CD4-positive, alpha-beta T cell treated with Interferon gamma for 1 hour (primary cell): ENCODE results near the gene NOL6.
"Not testable (repeated sequence)": the region's sequence is repeated elsewhere in the genome, so short reads cannot be mapped to it uniquely, and the experiment has no call there.

Source experiments
- DNase-seq: peaks from one replicate; pipeline ENCODE4 v3.0.0-alpha.2; 2020

Gene NOL6, protein sequence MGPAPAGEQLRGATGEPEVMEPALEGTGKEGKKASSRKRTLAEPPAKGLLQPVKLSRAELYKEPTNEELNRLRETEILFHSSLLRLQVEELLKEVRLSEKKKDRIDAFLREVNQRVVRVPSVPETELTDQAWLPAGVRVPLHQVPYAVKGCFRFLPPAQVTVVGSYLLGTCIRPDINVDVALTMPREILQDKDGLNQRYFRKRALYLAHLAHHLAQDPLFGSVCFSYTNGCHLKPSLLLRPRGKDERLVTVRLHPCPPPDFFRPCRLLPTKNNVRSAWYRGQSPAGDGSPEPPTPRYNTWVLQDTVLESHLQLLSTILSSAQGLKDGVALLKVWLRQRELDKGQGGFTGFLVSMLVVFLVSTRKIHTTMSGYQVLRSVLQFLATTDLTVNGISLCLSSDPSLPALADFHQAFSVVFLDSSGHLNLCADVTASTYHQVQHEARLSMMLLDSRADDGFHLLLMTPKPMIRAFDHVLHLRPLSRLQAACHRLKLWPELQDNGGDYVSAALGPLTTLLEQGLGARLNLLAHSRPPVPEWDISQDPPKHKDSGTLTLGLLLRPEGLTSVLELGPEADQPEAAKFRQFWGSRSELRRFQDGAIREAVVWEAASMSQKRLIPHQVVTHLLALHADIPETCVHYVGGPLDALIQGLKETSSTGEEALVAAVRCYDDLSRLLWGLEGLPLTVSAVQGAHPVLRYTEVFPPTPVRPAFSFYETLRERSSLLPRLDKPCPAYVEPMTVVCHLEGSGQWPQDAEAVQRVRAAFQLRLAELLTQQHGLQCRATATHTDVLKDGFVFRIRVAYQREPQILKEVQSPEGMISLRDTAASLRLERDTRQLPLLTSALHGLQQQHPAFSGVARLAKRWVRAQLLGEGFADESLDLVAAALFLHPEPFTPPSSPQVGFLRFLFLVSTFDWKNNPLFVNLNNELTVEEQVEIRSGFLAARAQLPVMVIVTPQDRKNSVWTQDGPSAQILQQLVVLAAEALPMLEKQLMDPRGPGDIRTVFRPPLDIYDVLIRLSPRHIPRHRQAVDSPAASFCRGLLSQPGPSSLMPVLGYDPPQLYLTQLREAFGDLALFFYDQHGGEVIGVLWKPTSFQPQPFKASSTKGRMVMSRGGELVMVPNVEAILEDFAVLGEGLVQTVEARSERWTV

DNA sequence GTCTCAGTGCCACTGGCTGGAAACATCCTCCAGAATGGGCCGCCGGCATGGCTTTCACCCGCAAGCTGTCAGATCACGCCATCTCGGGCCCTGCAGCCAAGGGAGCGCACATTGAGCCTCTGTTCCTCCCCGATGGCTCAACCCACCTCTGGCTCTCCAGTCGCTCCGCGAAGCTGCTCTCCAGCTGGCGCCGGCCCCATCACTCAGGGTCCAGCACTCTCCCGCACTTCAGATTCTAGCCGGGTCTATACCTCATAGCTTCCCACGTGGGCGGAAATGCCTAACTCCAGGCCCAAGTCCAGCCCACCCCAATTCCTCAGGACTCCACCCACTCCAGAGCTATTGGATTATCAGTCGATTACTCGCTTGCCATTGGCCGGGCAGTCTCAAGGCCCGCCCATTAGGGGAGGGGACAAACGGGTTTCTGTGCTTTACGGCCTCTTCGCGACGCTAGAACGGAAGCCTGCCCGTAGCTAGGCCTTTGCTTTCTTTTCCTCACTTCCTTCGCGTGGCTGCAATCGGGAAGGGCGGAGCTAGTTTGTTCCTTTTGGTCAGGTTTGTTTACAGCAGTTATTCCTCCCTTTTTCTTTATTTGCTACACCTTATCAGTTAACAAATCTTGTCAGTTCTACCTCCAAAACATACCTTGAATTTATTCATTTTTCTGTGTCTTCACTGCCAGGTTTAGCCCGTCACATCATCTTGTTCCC, at the start of gene NOL6:
TSS of gene NOL6 (minus strand) at position 282 of the 710 bp plus-strand sequence. CDS start at position 200, 82 bp downstream.
- peak; percentile 97 for DNase-seq

DNA sequence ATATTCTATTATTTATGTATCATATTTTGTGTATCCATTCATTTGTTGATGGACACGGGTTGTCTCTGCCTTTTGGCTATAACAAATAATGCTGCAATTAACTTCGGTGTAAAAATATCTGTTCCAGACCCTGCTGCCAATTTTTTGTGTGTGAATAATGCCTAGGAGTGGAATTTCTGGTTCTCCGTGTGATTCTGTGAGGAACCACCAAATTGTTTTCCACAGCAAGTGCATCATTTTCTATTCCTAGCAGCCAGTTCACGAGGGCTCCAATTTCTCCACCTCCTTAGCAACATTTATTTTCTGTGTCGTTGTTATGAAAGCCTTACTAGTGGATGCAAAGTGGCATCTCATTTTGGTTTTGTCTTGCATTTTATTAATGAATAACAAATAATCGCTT, 48.1 kb upstream of the NOL6 start:
- DNase-seq = not testable (repeated sequence)

DNA sequence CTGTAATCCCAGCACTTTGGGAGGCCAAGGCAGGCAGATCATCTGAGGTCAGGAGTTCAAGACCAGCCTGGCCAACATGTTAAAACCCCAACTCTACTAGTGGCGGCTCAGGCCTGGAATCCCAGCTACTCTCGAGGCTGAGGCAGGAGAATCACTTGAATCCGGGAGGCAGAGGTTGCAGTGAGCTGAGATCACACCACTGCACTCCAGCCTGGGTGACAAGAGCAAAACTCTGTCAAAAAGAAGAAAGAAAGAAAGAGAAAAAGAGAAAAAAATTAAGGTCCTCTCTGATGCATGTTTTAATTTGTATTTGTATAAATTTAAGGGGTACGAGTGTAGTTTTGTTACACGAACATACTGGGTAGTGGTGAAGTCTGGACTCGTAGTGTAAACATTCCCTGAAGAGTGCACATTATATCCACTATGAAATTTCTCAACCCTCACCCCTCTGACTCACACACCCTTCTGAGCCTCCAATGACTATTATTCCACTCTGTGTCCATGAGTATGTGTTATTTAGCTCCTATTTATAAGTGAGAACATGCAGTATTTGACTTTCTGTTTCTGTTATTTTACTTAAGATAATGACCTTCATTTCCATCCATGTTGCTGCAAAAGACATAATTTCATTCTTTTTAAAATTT, 44.3 kb upstream of the NOL6 start:
- DNase-seq = not testable (repeated sequence)

DNA sequence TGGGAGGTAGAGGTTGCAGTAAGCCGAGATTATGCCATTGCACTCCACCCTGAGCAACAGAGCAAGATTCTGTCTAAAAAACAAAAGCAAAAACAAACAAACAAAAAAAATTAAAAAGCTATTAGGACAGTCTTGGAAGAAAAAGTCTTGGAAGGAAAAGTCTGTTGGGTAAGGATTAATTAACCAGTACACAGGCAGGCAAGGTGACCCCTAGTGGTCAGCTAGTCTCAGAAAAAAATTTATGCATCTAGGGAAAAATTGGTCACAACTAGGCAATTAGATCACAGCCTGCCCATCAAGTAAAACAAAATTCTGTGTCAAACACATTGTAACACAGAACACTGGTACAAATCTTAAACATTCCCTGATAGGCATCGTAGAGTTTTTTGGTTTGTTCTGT, 43.6 kb upstream of the NOL6 start:
- DNase-seq = no peak

DNA sequence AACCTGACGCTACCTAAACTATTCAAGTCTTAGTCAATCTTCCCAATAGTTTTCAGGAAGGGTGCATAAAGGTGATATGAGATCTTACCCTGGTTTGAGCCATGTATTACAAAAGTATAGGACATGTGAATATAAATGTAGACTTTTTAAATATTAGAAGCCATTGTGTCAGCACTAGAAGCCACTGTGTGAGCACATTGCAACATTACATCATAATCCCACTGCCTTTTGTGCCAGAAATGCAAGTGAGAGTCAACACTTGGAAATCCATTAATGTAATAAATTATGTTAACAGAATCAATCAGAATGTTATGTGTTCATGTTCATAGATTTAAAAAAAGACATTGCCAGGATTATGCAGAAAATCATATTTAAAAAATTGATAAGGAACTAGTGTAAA, 42.7 kb upstream of the NOL6 start:
- DNase-seq = not testable (repeated sequence)

DNA sequence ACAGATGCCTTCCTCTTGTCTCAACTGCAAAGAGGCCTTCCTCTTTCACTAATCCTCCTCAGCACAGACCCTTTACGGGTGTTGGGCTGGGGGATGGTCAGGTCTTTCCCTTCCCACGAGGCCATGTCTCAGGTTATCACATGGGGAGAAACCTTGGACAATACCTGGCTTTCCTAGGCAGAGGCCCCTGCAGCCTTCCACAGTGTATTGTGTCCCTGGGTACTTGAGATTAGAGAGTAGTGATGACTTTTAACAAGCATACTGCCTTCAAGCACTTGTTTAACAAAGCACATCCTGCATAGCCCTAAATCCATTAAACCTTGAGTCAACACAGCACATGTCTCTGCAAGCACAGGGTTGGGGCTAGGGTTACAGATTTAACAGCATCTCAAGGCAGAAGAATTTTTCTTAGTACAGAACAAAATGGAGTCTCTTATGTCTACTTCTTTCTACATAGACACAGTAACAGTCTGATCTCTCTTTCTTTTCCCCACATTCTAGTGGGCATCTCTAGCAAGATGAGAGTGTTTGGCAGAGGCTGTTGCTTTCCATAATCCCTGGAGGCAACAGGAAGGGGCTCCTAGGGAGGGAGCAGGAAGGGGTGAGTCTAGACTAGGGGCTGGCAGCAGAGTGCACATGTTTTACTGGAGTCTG, 41.7 kb upstream of the NOL6 start:
- DNase-seq = not testable (repeated sequence)

DNA sequence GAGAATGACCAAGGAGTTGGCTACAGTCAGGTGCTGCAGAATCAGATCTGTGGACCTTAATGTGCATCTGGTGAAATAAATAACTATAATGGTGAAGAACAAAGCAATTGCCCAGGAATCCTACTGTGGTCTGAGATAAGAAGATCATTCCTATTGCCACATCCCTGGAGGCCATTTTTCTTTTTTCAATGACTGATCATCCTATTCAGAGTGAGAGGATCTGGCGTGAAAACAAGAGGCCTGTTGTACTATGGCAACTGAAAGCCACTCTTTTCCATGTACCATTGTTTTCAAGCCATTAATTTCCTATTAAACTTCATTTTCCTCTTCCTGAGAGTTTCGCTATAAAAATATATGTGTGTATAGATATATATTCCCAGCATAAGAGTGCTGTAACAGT, 38.8 kb upstream of the NOL6 start:
- not testable (repeated sequence) for DNase-seq

DNA sequence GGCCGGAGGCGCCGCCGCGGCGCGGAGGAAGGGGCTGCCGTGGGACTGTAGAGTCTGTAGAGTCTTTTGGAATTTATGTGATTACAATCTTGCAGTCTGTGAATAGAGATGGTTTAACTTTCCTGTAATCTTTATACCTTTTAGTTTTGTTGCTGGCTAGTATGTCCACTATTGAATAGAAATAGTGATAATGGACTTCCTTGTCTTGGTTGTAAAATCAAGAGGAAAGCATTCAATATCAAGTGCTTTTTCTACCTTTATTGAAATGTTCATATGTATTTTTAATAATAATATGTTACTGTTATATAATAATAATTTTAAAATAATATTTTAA, 37.4 kb upstream of the NOL6 start:
- not testable (repeated sequence) for DNase-seq

DNA sequence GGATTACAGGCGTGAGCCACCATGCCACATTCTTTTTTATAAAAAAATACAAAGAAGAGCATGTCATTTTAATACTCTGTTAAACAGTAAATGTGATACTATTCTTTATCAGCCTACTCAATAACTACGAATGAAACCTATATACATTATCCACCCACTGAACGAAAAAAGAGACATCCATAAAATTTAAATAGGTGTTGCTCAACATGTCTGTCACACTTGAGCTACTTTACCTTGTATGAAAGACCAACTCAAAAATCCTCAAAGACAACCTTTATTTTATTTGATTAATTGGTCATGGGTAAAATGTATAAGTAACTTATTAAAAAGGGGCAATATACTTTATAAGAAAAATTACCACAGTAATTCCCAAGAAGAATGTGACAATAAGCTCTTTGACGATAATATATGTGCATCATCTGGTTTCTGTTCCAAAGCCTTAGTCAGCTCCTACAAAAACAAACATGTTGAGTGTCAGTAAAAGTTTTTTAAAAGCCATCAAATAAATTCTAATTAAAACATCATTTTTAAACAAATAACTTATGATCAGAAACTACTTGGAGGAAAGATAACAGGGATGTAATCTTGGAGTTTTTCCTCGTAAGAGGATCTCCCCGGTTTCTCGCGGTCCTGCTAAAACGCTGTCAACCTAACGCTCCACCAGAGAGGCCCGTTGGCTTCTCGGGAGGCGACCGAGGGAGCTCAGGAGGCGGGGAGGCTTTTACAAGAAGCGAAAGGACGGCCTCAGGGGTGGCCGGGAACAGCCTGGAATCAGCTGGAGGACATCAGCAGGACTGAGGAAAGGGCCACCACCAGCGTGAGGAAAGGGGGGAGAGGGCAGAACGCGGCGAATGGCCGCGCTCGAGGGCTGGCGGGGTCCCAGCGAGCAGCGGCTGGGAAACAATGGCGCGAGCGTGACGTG, 36.8 kb upstream of the NOL6 start:
- peak; percentile 9 for DNase-seq

DNA sequence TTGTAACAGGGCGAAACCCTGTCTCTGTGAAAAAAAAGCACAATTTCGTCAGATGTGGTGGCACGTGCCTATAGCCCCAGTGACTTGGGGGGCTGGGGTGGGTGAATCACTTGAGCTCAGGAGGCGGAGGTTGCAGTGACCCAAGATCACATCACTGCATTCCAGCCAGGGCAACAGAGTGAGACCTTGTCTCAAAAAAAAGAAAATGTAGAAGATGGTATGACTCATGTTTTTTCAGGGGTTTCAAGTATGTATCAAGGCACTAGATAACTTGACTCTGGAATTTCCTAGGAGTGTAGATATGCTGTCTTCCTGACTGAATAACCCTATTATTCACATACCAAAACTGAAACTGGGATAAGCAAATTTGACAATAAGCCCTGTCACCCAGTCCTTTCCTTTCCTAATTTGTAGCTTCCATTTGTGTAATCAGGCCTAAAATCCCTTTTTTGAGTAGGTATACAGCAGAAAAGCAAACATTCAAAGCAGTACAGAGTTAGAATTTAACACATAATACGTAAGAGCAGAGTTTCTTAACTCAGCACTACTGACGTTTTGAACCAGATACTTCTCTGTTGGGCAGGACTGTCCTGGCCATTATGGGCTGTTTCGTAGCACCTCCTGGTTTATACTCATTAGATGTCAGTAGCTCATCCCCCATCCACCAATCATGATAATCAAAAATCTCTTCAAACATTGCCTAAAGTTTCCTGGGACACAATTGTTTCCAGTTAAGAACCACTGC, 33.1 kb upstream of the NOL6 start:
- no peak for DNase-seq

DNA sequence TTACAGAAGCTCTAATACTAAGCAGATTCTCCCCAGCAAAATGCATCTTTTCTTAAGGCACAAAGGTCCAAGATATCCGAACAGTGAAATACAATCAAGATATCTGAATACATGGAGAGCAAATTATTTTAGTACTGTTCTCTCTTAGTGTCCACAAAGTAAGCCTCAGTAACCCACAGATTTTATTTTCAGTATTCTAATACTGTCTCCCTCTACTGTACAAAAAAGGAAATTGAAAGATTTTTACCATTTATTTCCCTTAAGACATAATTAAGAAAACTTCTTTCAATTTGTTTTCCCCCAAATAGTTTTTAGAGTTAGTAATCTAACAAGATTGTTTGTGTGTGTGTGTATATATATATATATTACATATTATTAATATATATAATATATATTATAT, 24.7 kb upstream of the NOL6 start:
- no peak for DNase-seq

DNA sequence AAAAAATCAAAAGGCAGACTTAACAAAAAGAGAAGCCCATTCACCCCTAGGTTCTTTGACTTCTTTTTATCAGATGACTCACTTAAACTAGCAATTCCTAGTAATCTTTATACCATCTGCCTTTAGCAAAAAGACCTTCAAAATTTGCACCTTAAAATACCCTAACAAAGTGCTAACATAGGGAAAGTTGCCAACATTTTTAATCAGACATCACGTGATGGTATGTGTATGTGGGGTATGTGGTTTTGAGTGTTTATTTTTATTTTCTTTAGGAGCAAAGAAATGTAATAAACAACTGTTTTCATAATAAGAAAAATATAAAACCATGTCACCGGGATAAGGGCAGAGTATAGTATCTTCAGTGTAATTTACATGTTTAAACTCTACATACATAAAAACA, 20.1 kb upstream of the NOL6 start:
- DNase-seq = not testable (repeated sequence)

DNA sequence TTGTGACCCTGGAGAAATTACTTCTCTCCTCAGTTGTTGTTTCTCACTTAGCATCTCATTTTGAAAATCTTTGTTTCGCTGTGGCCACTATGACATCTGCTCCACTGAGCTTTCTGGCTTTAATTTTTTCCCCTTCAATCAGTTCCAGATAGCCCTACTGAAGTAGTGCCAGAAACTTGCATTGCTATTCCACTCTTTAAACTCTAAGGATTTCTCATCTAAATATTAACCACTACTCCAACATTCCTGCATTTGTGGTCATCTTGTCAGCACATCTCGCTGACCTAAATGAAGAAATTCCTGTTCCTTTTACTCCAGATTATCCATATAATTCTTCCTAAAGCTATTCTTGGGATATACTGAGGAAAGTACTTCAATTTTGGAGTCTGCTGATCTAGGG, 15.3 kb upstream of the NOL6 start:
- DNase-seq = no peak

DNA sequence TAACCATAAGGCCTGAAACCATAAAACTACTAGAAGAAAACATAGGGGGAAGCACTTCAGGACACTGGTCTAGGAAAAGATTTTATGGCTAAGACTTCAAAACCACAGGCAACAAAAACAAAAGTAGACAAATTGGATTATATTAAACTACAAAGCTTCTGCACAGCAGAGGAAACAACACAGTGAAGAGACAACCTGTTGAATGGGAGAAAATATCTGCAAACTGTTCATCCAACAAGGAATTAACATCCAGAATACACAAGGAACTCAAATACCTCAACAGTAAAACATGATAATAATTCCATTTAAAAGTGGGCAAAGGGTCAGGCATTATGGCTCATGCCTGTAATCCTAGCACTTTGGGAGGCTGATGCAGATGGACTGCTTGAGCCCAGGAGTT, 11.6 kb upstream of the NOL6 start:
- DNase-seq = not testable (repeated sequence)

DNA sequence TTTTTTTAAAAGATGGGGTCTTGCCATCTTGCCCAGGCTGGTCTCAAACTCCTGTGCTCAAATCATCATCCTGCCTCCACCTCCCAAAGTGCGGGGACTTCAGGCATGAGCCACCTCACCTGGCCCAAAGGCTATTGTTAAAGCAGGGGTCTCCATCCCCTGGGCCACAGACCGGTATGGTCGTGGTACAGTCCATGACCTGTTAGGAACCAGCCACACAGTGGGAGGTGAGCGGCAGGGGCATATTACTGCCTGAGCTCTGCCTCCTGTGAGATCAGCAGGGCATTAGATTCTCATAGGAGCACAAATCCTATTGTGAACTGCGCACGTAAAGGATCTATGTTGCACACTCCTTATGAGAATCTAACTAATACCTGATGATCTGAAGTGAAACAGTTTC, 7.3 kb upstream of the NOL6 start:
- DNase-seq = no peak

DNA sequence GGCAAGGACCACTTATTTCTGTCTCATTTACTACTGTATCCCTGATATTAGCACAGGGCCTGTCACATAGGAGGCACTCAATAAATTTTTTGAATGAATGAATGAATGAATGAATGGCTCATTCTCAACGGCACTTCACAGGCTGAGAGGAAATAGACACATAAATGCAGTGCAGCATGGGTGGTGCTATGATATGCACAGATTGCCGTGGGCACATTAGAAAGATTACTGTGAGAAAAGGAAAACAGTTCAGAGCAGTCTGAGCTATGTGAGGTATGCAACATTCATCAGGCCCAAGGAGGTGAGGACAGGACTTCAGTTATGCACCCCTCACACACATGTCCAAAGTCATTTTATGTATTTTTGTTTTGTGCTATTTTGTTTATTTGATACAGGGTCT, 6.4 kb upstream of the NOL6 start:
- DNase-seq = no peak

DNA sequence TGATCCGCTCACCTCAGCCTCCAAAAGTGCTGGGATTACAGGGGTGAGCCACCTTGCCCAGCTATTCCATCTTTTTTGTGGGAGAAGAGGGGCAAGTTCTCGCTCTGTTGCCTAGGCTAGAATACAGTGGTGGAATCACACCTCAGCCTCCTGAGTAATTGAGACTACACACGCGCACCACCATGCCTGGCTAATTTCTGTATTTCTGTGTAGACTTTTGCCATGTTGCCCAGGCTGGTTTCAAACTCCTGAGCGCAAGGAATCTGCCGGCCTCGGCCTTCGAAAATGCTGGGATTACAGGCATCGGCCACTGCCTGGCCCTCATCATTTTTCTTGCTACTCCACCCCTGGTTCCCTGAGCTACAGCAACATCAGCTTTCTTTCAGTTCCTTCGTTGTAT, 2.8 kb upstream of the NOL6 start:
- DNase-seq = no peak

DNA sequence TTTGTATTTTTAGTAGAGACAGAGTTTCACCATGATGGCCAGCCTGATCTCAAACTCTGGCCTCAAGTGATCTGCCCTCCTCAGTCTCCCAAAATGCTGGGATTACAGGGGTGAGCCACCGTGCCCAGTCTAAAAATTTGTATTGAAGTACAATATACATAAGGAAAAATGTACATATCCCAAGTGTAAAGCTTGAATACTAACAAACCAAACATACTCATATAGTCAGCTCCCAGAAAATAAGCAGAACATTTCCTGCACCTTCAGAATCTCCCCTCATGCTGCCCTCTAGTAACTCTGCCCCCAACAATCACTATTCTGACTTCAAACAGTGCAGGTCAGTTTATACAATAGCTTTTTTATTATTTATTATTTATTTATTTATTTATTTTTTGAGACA, 1.6 kb upstream of the NOL6 start:
- DNase-seq = no peak

DNA sequence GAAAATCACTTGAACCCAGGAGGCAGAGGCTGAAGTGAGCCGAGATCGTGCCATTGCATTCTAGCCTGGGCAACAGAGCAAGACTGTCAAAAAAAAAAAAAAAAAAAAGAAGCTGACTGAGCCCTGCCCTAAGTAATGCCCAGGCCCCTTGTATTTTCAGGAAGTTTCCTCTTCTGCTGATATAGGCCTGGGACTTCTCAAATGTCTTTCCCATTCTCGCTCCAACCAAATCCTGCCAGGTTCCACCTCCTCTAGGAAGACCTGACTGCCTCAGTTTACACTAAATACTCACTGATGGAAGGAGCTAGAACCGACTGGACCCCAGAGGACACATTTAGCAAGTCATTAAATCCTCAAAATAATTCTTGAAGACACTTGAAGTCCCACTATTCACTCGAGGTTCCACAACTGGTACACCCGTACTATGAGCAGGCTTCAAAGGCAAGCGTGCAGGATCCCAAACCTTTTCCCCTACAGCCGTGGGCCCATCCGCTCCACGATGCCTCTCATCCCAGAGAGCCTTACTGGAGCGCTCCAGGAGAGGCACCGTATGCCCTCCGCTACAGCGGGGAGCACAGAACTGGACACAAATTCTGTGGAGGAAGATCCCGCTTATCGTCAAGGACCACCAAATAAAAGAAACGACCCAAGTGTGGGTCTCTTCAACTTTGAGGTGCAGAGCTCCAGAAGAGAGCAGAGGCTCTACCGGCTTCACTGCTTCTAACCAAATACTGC, 676 bp downstream of the NOL6 start:
- no peak for DNase-seq
